PC-9 (cell line): ENCODE measurements around the gene SCD5.

ENCODE experiments used
- EZH2 ChIP-seq: fragments of 200-600 bp; sonication (generic); IDR thresholded peaks from 2 replicates; pipeline ENCODE4 v1.8.0; 2017; ENCODE audit warnings: antibody characterized with exemption, low read depth
- TF ChIP-seq, protein P1 (sequence below): fragments of 200-600 bp; sonication (generic); conservative IDR thresholded peaks from 2 replicates; pipeline ENCODE4 v1.6.1; 2017; ENCODE audit warnings: mixed run types, antibody characterized with exemption, mild to moderate bottlenecking, moderate library complexity

DNA sequence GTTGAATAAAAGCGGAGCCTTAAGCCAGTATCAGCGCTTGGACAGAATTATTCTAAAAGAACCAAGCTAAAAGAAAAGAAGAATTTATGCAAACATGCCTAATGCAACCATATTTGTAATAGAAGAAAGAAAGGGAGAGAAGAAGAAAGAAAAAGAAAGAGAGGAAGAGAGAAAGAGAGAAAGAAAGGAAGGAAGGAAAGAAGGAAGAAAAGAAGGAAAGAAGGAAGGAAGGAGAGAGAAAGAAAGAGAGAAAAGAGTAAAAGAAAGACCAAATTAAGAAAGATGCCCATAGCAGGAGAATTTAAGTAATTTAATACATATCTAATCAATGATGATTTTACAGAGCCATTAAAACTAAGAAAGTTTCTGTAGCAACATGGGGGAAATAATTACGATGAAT, 206.0 kb downstream of the SCD5 start:
- TF ChIP-seq, protein P1, sequence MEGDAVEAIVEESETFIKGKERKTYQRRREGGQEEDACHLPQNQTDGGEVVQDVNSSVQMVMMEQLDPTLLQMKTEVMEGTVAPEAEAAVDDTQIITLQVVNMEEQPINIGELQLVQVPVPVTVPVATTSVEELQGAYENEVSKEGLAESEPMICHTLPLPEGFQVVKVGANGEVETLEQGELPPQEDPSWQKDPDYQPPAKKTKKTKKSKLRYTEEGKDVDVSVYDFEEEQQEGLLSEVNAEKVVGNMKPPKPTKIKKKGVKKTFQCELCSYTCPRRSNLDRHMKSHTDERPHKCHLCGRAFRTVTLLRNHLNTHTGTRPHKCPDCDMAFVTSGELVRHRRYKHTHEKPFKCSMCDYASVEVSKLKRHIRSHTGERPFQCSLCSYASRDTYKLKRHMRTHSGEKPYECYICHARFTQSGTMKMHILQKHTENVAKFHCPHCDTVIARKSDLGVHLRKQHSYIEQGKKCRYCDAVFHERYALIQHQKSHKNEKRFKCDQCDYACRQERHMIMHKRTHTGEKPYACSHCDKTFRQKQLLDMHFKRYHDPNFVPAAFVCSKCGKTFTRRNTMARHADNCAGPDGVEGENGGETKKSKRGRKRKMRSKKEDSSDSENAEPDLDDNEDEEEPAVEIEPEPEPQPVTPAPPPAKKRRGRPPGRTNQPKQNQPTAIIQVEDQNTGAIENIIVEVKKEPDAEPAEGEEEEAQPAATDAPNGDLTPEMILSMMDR = no peak
- no peak for TF ChIP-seq EZH2
